ENCODE measurements around the gene PTPRM. TPM values are rescaled to one million over a fixed set of nuclear protein-coding genes. Genes with fewer than 3 reads are reported as not detected.

Gene PTPRM
- polyA plus RNA-seq, 1 of the 3 experiments (the other 2 are of a cell fraction): 16.0 TPM

GRCh38 chr18:8045884-8046281 is 478.8 kb downstream of the PTPRM start:
- ChIA-PET POLR2A (no interaction called here), CTCF (interaction anchor here (0.6 kb wide), 1 partner anchor 66 kb away, joined by 3 read pairs; no protein-coding TSS in a partner anchor)
- H3K79me2 ChIP-seq (ENCODE audit: insufficient read depth): no peaks in the 10 kb centered on the region
- H4K20me1 ChIP-seq (ENCODE audit: insufficient read depth): no peaks in the 10 kb centered on the region
- H3K9ac ChIP-seq: no peak overlapping the region
- no peak overlapping the region for H3K4me3 ChIP-seq (ENCODE audit: low read depth in 2 of 2, low read length in 1 of 2)
- H3K27me3 ChIP-seq (ENCODE audit: insufficient read depth): no peaks in the 10 kb centered on the region
- no peaks in the 10 kb centered on the region for H3K9me3 ChIP-seq
- H3K4me2 ChIP-seq: no peak overlapping the region
- H3K4me1 ChIP-seq (ENCODE audit: control insufficient read depth in 1 of 2, insufficient read depth in 2 of 2, low read depth in 1 of 2, low read length in 1 of 2): no peaks in the 10 kb centered on the region; a peak in 1 of 4 replicates
- TF ChIP-seq IRF3 (IDR thresholded peaks at IDR 0.05; ENCODE audit: low read depth, low read length): no peak
- no peak for TF ChIP-seq NRF1 (IDR thresholded peaks at IDR 0.05; ENCODE audit: low read depth, low read length)
- TF ChIP-seq MAX (IDR thresholded peaks at IDR 0.05; ENCODE audit: low read depth): no peak
- TF ChIP-seq FOXM1 (IDR thresholded peaks at IDR 0.05; ENCODE audit: low read depth): no peak
- no peak for TF ChIP-seq RCOR1 (IDR thresholded peaks at IDR 0.05; ENCODE audit: low read length)
- no peak for TF ChIP-seq YY1 (IDR thresholded peaks at IDR 0.05; ENCODE audit: low read depth)
- TF ChIP-seq USF1 (IDR thresholded peaks at IDR 0.05; ENCODE audit: borderline replicate concordance, low read depth): no peak
- TF ChIP-seq SIN3A (IDR thresholded peaks at IDR 0.05; ENCODE audit: borderline replicate concordance, low read depth, low read length): no peak
- TF ChIP-seq FOXJ3 (CRISPR knock-in tag; IDR thresholded peaks at IDR 0.05): no peak
- TF ChIP-seq PBX3 (IDR thresholded peaks at IDR 0.05): no peak
- TF ChIP-seq REST (IDR thresholded peaks at IDR 0.05; ENCODE audit: low read depth, low read length): no peak
- no peak for TF ChIP-seq JUND (IDR thresholded peaks at IDR 0.05)
- TF ChIP-seq TCF12 (IDR thresholded peaks at IDR 0.05): no peak
- no peak for TF ChIP-seq ZBTB33 (IDR thresholded peaks at IDR 0.05; ENCODE audit: borderline replicate concordance, low read depth)
- no peak for TF ChIP-seq CHD2 (IDR thresholded peaks at IDR 0.05; ENCODE audit: low read length, partially characterized antibody)
- TF ChIP-seq RAD21 (IDR thresholded peaks at IDR 0.05; ENCODE audit: low read length): no peak
- no peak for TF ChIP-seq GATA2 (CRISPR knock-in tag; IDR thresholded peaks at IDR 0.05)
- TF ChIP-seq RFX5 (IDR thresholded peaks at IDR 0.05; ENCODE audit: low read length): no peak
- no peak for TF ChIP-seq RXRA (IDR thresholded peaks at IDR 0.05; ENCODE audit: borderline replicate concordance, low read depth)
- DNase-seq: no peak
- no peaks in the 10 kb centered on the region for H3K9me2 ChIP-seq
- H3K27ac ChIP-seq (ENCODE audit: low read depth in 2 of 2, low read length in 1 of 2): no peak overlapping the region
- H3F3A ChIP-seq (replicated peaks; ENCODE audit: insufficient read depth): no peaks in the 10 kb centered on the region
- H3K36me3 ChIP-seq (replicated peaks in 1 of 2; ENCODE audit: control insufficient read depth in 1 of 2, insufficient read depth in 2 of 2, low read length in 1 of 2): no peaks in the 10 kb centered on the region
- no peak overlapping the region for H2AFZ ChIP-seq (ENCODE audit: low read depth)
- WGBS (ENCODE audit: low lambda C conversion rate): 72% methylated on average over 8 of the region's 8 CpGs
